BE2C (cell line): ENCODE results near the gene PHACTR1.

Source experiments
- DNase-seq: peaks from one replicate; pipeline ENCODE4 v3.0.0-alpha.2; 2020
- H3K27me3 ChIP-seq: fragments of 250-450 bp; sonication (Bioruptor Pico); 2 replicates; pipeline ENCODE4 v1.5.1; 2020; ENCODE audit warnings: mild to moderate bottlenecking
- H3K36me3 ChIP-seq: fragments of 250-450 bp; sonication (Bioruptor Pico); 2 replicates; pipeline ENCODE4 v1.5.1; 2020; ENCODE audit warnings: mild to moderate bottlenecking
- H3K4me1 ChIP-seq: fragments of 250-450 bp; sonication (Bioruptor Pico); 2 replicates; pipeline ENCODE4 v1.5.1; 2020
- H3K4me3 ChIP-seq: 2 replicates; pipeline ENCODE4 v1.5.1; 2011; ENCODE audit warnings: low read depth, low read length
- H3K9me3 ChIP-seq: fragments of 250-450 bp; sonication (Bioruptor Pico); 2 replicates; pipeline ENCODE4 v1.5.1; 2020
- CTCF ChIP-seq: IDR thresholded peaks from 2 replicates; pipeline ENCODE4 v1.5.1; 2012; ENCODE audit warnings: mild to moderate bottlenecking, low read depth, low read length

Gene PHACTR1

GRCh38 chr6:12869816-12870432 lies 153.4 kb downstream of the PHACTR1 start:
- Histone ChIP-seq H3K27me3 (no peaks in the 10 kb centered on the region), H3K36me3 (no peaks in the 10 kb centered on the region), H3K4me1 (no peaks in the 10 kb centered on the region), H3K9me3 (no peaks in the 10 kb centered on the region), H3K4me3 (no peak overlapping the region)
- no peak for DNase-seq
- no peak for TF ChIP-seq CTCF

- H3K27me3 ChIP-seq = no peaks in the 10 kb centered on the region
- H3K4me3 ChIP-seq = no peak overlapping the region
- TF ChIP-seq CTCF = no peak
- no peaks in the 10 kb centered on the region for H3K9me3 ChIP-seq
- H3K4me1 ChIP-seq = no peaks in the 10 kb centered on the region
- H3K36me3 ChIP-seq = no peaks in the 10 kb centered on the region
- DNase-seq = no peak
Observed at GRCh38 chr6:12873691-12874090, 157.1 kb downstream of the PHACTR1 start.

GRCh38 chr6:12875051-12875450 lies 158.5 kb downstream of the PHACTR1 start:
- no peak for TF ChIP-seq CTCF
- no peak overlapping the region for H3K4me3 ChIP-seq
- no peaks in the 10 kb centered on the region for H3K36me3 ChIP-seq
- no peak for DNase-seq
- H3K27me3 ChIP-seq = no peaks in the 10 kb centered on the region
- no peaks in the 10 kb centered on the region for H3K4me1 ChIP-seq
- H3K9me3 ChIP-seq = no peaks in the 10 kb centered on the region

- DNase-seq = no peak
- Histone ChIP-seq H3K9me3 (no peaks in the 10 kb centered on the region), H3K27me3 (no peaks in the 10 kb centered on the region), H3K4me1 (no peaks in the 10 kb centered on the region), H3K36me3 (no peaks in the 10 kb centered on the region), H3K4me3 (no peak overlapping the region)
- no peak for TF ChIP-seq CTCF
Observed at GRCh38 chr6:12878741-12879140, 162.2 kb downstream of the PHACTR1 start.

- Histone ChIP-seq H3K36me3 (no peaks in the 10 kb centered on the region), H3K27me3 (no peaks in the 10 kb centered on the region), H3K4me3 (no peak overlapping the region), H3K9me3 (no peaks in the 10 kb centered on the region), H3K4me1 (no peaks in the 10 kb centered on the region)
- no peak for TF ChIP-seq CTCF
- DNase-seq = no peak
Observed at GRCh38 chr6:12882761-12883290, 166.3 kb downstream of the PHACTR1 start.

- Histone ChIP-seq H3K9me3 (no peaks in the 10 kb centered on the region), H3K4me1 (no peaks in the 10 kb centered on the region), H3K27me3 (no peaks in the 10 kb centered on the region), H3K36me3 (no peaks in the 10 kb centered on the region), H3K4me3 (no peak overlapping the region)
- TF ChIP-seq CTCF = no peak
- DNase-seq = no peak
Observed at GRCh38 chr6:12884983-12885382, 168.4 kb downstream of the PHACTR1 start.
